Left colon (tissue), 2 donors: ENCODE measurements around the gene CDK5. TPM values are rescaled to one million over a fixed set of nuclear protein-coding genes. Genes with fewer than 3 reads are reported as not detected.
"Not testable (repeated sequence)": the region's sequence is repeated elsewhere in the genome, so short reads cannot be mapped to it uniquely, and the experiment has no call there.

Experiments used
- ATAC-seq: fragments of 200-7000 bp; cut with Tn5 transposase; one replicate; pipeline ENCODE4 v1.9.1; 2020; ENCODE audit warnings: mild to moderate bottlenecking, moderate library complexity
- DNase-seq, 2 donors: peaks; one replicate each; pipeline ENCODE4 v3.0.0-alpha.2; 2020
- intact Hi-C, 2 donors: fragments of 100-400 bp; cut with DNase I in 1 of 2; cut with micrococcal nuclease in 1 of 2; formaldehyde crosslinking; loops; one replicate each; pipeline versions ENCODE4 v1.11.2 to v1.14.0; 2022; cut with DNase I, micrococcal nuclease
- total RNA-seq, 2 donors: library from RNA; stranded (reverse); fragmentation: NEBNext Ultra II Directional; extraction: Animal tissue kit (Norgen Biotek cat#: 25700); gene quantifications; one replicate each; pipeline ENCODE4 v1.2.1, GENCODE V29; 2021
- donor health status: DM: no; HTN: no; CAD: no.
- donor health status: DM: yes; HTN: yes; CAD: no.

Gene CDK5
- total RNA-seq, 2 donors from 2014 or later: 12.8 to 15.1 TPM

- DNase-seq, ATAC-seq, intact Hi-C loops: not testable (repeated sequence)
Measured at GRCh38 chr7:151011616-151012015, 46.1 kb downstream of the CDK5 start.

- ATAC-seq: no peak
Measured at GRCh38 chr7:151011097-151011409, 46.6 kb downstream of the CDK5 start.

GRCh38 chr7:151010307-151011096 lies 47.2 kb downstream of the CDK5 start:
- DNase-seq: no peak
- ATAC-seq: peak; percentile 12
- intact Hi-C loops: no loop called here

More at GRCh38 chr7:151011097-151011409, 46.6 kb downstream of the CDK5 start:
- DNase-seq: no peak
- intact Hi-C loops: no loop called here

- DNase-seq: no peak
- intact Hi-C loops: no loop called here
- ATAC-seq: no peak
Measured at GRCh38 chr7:151010037-151010306, 47.7 kb downstream of the CDK5 start.

- intact Hi-C loops: no loop called here
- DNase-seq: no peak
- no peak for ATAC-seq
Measured at GRCh38 chr7:151009327-151010036, 48.2 kb downstream of the CDK5 start.

- DNase-seq (peak; percentile 53 to 81), ATAC-seq (peak; percentile 33)
- intact Hi-C loops: no loop called here
Measured at GRCh38 chr7:151008511-151009323, 49.0 kb downstream of the CDK5 start.

GRCh38 chr7:151008143-151008510 lies 49.6 kb downstream of the CDK5 start:
- intact Hi-C loops: no loop called here
- DNase-seq: no peak

GRCh38 chr7:151007469-151007898 lies 50.2 kb downstream of the CDK5 start:
- intact Hi-C loops: no loop called here
- no peak for DNase-seq
- ATAC-seq: no peak

More at GRCh38 chr7:151008143-151008510, 49.6 kb downstream of the CDK5 start:
- ATAC-seq: no peak

- intact Hi-C loops: no loop called here
- ATAC-seq (no peak), DNase-seq (no peak)
Measured at GRCh38 chr7:151006590-151007300, 51.0 kb downstream of the CDK5 start.

GRCh38 chr7:151005566-151005965 lies 52.1 kb downstream of the CDK5 start:
- ATAC-seq (no peak), DNase-seq (no peak)
- intact Hi-C loops: no loop called here

Other genes starting within 250 kb of the CDK5 start
- gene AOC1, start 205.4 kb downstream of the CDK5 start, total RNA-seq: 100 to 1,000 TPM; 566 to 682 TPM
- gene KCNH2, start 79.6 kb downstream of the CDK5 start, total RNA-seq: 10 to 100 TPM in 1 of 2 donors, under 1 TPM in 1; 0.92 to 10.4 TPM
- 1 to 10 TPM; 2.7 to 5.4 TPM for gene NOS3, start 66.9 kb downstream of the CDK5 start, total RNA-seq
- gene ATG9B, start 33.4 kb downstream of the CDK5 start, total RNA-seq: under 1 TPM in 1 of 2 donors, not detected in 1; 0.22 TPM
- 10 to 100 TPM; 25.3 to 40.0 TPM for gene ABCB8, start 29.4 kb downstream of the CDK5 start, total RNA-seq
- 1 to 10 TPM; 1.4 to 2.3 TPM for gene ASIC3, start 9.4 kb downstream of the CDK5 start, total RNA-seq
- gene SLC4A2, start 1.7 kb upstream of the CDK5 start, total RNA-seq: 10 to 100 TPM; 76.7 to 97.4 TPM
- 100 to 1,000 TPM in 1 of 2 donors, 10 to 100 TPM in 1; 82.0 to 108 TPM for gene FASTK, start 22.9 kb upstream of the CDK5 start, total RNA-seq
- 10 to 100 TPM; 72.4 to 80.7 TPM for gene TMUB1, start 25.6 kb upstream of the CDK5 start, total RNA-seq
- gene AGAP3, start 28.6 kb upstream of the CDK5 start, total RNA-seq: 10 to 100 TPM; 50.8 to 64.0 TPM
- not detected for gene GBX1, start 109.8 kb upstream of the CDK5 start, total RNA-seq
- gene ASB10, start 129.4 kb upstream of the CDK5 start, total RNA-seq: not detected
- not detected for gene H2BK1, start 152.6 kb upstream of the CDK5 start, total RNA-seq
- gene ABCF2, start 169.3 kb upstream of the CDK5 start, total RNA-seq: 10 to 100 TPM; 27.9 to 28.0 TPM
- gene CHPF2, start 174.6 kb upstream of the CDK5 start, total RNA-seq: 10 to 100 TPM; 46.8 to 48.8 TPM
- 1 to 10 TPM; 4.3 to 9.8 TPM for gene SMARCD3, start 190.8 kb upstream of the CDK5 start, total RNA-seq